Esophagus muscularis mucosa (tissue), 3 donors: ENCODE results near the gene PTPN3.

ENCODE experiments used
- POLR2A ChIP-seq: fragments of 450-650 bp; IDR thresholded peaks from one replicate; pipeline ENCODE4 v1.6.1; 2017; ENCODE audit warnings: antibody characterized with exemption, moderate library complexity, mild to moderate bottlenecking, low read depth
- POLR2AphosphoS5 ChIP-seq, 2 donors: sonication (generic); formaldehyde crosslinking; IDR thresholded peaks; one replicate each; pipeline ENCODE4 v1.6.1; 2017; ENCODE audit warnings: antibody characterized with exemption in 2 of 2
- TF ChIP-seq, protein P1 (sequence below), 3 experiments: fragments of 200-600 bp in 2 of 3; fragments of 450-650 bp in 1 of 3; sonication (generic) in 2 of 3; IDR thresholded peaks; one replicate each; pipeline ENCODE4 v1.5.1; 2017 to 2019; ENCODE audit warnings: antibody characterized with exemption in 3 of 3, mild to moderate bottlenecking in 2 of 3, moderate library complexity in 1 of 3

DNA sequence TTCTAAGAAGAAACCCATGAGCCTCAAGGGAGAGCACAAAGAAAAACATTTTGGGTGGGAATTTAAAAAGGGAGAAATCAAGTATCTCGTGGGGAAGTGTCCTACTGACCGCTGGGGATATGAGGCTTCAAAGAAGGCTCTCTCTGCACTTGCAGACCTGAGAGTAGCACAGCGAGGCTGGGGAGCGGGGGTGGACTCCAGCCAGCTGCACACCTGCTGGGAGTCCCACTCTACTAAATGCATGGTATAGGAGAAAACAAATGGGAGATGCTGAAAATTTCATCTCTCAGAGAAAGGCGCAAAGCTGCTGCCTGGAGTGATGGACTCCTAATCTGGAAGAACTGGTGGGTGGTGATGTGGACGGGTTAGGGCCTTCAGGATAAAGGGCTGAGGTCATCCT is 110.3 kb downstream of the PTPN3 start:
- TF ChIP-seq, protein P1, sequence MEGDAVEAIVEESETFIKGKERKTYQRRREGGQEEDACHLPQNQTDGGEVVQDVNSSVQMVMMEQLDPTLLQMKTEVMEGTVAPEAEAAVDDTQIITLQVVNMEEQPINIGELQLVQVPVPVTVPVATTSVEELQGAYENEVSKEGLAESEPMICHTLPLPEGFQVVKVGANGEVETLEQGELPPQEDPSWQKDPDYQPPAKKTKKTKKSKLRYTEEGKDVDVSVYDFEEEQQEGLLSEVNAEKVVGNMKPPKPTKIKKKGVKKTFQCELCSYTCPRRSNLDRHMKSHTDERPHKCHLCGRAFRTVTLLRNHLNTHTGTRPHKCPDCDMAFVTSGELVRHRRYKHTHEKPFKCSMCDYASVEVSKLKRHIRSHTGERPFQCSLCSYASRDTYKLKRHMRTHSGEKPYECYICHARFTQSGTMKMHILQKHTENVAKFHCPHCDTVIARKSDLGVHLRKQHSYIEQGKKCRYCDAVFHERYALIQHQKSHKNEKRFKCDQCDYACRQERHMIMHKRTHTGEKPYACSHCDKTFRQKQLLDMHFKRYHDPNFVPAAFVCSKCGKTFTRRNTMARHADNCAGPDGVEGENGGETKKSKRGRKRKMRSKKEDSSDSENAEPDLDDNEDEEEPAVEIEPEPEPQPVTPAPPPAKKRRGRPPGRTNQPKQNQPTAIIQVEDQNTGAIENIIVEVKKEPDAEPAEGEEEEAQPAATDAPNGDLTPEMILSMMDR (IDR thresholded peaks at IDR 0.05): no peak
- TF ChIP-seq POLR2A: no peak
- no peak for TF ChIP-seq POLR2AphosphoS5 (IDR thresholded peaks at IDR 0.05)
